Stimulated activated CD8-positive, alpha-beta memory T cell treated with anti-CD3 and anti-CD28 coated beads, Interleukin-4, amount 100 ng/mL, for 24 hours (primary cell): ENCODE results near the gene GPBAR1.

Experiments used
- DNase-seq: peaks from one replicate; pipeline ENCODE4 v3.0.0-alpha.2; 2020; ENCODE audit warnings: low read depth

Gene GPBAR1, protein sequence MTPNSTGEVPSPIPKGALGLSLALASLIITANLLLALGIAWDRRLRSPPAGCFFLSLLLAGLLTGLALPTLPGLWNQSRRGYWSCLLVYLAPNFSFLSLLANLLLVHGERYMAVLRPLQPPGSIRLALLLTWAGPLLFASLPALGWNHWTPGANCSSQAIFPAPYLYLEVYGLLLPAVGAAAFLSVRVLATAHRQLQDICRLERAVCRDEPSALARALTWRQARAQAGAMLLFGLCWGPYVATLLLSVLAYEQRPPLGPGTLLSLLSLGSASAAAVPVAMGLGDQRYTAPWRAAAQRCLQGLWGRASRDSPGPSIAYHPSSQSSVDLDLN

DNA sequence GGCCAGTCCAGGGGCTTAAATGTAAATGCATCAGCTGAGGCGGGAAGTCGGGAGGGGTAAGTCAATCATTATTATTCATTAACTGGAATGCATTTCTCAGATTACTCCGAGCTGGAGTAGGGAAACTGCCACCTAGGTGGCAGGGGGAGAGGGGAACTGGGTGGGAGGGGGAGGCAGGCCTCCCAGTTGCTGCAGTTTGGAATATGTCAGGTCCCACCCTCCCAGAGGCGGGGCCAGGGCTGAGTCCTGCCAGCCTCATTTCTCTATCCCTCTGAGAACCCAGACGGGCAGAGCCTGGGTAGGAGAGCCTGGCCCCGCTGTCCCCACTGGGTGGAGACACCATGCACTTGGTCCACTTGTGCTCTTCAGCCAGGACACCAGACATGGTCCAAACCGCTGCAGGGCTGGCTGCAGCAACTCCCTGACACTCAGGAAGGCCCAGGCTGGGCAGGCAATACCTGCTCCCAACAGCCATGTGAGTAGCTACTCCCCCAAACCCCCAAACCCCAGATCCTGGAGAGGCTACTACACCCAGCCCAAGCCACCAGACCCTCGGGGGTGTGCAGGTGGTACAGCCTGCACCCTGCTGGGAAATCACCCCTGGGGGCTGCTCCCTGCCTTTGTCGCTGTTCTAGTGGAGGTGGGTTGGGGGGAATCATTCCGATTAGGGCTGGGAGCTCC lies at the start of gene GPBAR1:
Gene GPBAR1, plus strand, starts transcription at position 274 of the 681 bp plus-strand sequence. CDS start 1,710 bp downstream, outside the sequence.
- DNase-seq: no peak

DNA sequence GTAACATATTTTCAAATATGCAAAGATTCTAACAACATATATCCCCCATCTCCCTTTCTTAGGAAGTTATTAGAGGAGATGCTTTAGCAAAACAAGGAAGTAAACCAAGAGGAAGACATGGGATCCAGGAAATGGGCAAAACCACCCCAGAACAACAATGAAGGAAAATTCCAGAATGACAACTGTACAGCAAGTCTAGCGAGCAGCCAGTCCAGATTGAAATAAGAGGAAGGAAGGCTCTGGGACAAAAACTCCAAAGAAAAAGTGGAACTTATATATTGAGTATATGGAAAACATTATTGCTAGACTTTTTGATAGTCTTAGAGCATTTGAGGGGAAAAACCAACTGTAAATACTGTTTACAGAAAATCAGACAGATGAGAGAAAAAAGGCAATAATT lies 46.7 kb upstream of the GPBAR1 start:
- no peak for DNase-seq

DNA sequence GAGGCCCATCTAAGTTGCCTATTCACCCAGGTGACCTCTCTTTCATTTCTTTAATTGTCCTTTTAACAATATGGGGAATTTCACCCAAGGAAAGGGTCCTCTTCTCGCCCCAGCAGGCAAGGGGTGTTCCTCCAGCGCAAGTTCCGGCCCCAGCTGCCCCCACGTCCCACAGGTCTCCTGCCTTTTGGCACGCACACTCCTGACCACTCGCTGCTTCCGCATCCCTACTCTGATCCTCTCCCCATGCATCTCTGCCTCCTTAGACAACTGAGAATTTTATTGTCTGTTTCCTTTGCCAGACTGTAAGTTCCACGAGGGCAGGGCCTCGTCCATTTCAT lies 44.5 kb upstream of the GPBAR1 start:
- DNase-seq: no peak

DNA sequence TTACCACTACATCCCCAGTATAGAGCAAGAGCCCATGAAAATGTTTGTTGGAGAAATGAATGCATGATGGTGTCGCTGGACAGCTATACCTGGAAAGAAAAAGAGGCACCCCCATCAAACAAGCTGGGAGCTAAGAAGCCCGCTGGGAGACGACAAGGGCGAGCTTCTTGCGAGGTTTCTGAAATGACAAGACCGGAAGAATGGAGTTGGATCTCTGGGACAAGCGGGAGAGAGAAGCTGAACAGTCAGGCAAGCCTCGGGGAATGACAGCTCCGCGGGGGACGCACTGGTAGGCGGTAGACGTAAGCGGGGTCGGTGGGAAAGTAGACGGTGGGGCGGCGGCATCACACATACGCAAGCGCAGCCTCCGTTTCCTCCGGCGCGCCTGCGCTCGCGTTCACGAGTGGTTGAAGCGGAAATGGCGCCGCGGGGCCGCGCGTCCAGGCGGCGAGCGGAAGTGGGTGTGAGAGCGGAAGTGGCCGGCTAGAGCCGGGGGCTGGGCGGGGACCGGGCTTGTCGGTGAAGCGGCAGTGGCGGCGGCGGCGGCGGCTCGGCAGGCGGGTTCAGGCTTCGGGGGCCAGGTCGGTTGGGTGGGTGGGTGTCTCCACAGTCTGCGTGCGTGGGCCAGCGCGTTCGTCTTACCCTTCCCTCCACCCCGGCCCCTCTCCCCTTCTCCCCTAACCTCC lies 44.0 kb upstream of the GPBAR1 start, which contains the start of gene ARPC2:
Gene ARPC2, plus strand, starts transcription at position 516 of the 686 bp plus-strand sequence. CDS start 282 bp downstream, outside the sequence.
- DNase-seq: peak; percentile 92

DNA sequence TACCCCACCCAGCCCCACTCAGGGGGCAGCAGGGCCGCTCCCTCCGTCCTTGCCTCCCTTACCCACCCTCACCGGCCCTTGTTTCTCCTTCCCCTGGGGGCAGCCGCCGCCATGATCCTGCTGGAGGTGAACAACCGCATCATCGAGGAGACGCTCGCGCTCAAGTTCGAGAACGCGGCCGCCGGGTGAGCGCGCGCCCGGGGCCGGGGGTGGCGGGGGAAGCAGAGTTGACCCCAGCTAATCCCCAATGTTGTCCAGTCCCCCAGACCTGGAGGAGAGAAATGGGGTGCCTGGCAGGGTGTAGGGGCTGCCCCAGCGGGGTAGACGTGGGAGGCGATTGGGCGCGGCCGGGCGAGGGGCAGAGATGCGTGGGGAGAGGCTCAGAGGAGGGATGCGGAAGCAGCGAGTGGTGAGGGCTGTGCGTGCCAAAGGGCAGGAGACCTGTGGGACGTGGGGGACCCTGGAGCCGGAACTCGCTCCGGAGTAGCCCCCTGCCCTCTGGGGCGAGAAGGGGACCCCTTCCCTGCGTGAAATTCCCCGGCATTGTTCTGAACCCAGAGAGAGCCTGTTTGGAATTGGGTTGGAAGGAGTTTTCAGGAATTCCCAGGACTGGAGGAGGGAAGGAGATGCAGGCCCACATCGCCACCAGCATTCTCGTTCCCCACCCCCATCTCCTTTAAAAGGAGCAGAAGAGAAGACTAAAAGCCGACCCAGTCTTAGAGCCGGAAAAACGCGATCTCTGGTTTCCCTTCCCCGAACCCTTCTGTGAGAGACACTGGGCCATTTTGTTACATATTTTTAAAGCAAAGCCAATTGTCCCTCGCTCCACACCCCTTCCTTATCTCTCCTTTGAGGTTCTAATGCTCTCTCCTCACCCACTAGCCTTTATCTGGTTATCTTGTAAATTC lies 43.2 kb upstream of the GPBAR1 start:
- DNase-seq: peak; percentile 64

DNA sequence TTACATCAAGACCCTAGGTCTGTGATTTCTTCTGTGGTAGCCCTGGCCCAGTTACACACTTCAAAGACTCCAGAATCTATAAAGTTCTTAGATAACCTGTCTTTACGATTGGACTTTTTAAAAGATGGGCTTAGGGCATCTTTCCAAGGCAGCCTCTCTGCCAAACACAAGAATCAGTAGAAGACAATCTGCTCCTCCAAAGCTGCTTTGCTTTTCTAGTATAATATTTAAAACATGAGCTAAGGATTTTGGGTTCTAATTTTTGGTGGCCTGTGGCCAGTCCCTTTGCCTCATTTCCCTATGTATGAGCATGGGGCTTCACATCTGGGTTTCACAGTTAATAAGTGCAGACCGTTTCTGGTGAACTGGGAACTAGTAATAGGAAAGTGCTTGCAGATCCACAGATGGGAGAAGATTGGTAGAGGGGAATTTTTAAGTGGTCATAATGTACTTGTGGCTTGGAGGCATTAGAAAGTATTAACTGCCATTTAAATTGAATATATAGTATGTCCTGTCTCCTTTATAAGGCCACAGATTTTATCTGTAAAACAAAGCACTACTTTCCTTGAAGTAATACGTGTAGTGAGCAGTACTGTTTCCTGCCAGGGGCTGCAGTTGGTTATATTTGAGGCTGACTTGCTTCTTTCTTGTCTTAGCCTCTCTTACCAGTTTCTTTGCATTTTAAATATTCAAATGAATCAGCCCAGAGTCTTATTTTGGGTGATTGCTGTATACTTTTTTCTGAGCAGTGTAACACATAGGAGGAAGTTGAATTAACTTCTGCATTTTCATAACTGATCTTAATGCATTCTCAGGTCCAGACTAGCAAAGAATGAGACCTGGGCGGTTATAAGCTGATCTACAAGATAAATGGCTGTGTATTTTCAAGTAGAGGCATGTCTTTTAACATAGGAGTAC lies 42.3 kb upstream of the GPBAR1 start:
- no peak for DNase-seq

DNA sequence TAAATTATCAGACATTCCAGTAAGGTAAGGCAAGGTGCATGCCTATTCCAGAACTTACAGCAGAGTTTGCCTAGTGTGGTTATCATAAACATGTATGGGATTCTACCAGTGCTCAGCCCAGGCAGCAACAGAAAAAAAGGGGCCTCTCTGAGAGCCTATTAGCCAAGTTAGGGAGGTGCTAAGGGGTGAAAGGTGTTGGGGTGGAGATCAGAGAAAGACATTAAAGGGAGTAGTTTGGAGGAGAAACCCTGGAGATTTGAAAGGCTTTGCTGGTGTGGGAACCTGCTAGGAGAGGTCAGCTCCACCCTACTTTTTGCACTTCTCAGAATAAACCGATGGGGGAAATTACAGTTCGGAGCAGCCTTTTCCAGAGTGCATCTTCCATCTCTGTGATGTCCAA lies 40.9 kb upstream of the GPBAR1 start:
- no peak for DNase-seq

DNA sequence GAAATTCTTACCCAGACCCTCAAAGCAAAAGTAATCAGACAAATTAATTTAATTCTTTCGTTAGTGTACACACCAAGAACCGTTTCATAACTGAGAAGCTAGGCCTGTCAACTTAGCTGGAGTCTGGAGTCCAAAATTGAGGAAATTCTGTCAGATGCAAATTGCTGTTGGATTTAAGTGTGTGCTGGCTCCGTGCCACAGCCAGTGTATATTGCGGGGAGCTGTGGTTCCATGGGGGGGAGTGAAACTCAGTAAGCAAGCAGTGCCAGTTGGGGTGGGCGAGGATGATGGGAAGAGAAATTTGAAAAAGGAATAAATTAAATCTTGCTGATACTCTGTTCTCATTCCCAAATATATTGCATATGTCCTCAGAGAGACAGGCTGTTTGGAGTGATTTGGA lies 39.8 kb upstream of the GPBAR1 start:
- DNase-seq: no peak

DNA sequence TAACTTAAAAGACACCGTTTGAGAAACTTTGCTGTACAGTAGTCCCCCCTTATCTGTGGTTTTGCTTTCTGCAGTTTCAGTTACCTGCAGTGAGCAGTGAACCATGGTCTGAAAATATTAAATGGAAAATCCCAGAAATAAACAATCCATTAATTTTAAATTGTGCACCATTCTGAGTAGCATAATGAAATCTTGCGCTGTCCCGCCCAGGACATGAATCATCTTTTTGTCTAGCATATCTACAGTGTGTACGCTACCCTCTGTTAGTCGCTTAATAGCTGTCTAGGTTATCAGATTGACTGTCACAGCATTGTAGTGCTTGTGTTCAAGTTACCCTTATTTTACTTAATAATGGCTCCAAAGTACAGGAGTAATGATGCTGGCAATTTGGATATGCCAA lies 37.8 kb upstream of the GPBAR1 start:
- no peak for DNase-seq

DNA sequence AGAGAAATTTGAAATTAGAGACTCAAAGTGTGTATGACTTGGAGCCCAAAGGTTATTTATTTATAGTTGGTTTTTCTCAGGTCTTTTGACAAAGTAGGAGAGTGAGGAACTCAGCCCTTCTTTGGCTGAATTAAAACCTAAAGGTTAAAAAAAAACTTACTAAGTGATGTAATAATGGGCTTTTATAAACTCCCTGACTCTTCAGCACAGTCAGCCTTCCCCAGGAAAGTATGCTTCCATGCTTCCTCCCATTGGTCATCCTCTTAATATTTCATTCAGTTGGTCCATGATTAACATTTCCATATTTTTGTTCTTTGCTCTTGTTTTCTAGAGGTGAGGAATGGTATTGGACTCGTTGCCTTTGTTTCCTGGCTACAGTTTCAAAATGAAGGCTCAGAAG lies 36.6 kb upstream of the GPBAR1 start:
- no peak for DNase-seq

DNA sequence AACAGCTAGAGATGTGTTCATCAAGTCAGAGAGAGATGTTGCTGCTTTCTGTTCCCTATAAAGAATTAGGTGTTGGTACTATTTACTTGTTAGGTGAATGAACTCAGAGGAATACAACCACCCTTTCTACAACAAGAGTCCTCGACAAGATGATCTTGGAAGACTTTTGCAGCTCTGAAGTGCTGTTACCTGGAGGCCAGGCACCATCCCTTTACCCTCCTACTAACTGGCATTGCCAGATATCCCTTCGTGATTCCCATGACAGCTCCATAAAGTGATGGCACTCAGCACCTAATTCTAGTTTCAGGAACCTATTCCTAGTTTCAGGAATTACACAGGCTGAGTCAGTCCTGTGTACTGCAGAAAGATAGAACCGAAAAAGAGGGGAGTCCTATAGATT lies 33.9 kb upstream of the GPBAR1 start:
- no peak for DNase-seq

DNA sequence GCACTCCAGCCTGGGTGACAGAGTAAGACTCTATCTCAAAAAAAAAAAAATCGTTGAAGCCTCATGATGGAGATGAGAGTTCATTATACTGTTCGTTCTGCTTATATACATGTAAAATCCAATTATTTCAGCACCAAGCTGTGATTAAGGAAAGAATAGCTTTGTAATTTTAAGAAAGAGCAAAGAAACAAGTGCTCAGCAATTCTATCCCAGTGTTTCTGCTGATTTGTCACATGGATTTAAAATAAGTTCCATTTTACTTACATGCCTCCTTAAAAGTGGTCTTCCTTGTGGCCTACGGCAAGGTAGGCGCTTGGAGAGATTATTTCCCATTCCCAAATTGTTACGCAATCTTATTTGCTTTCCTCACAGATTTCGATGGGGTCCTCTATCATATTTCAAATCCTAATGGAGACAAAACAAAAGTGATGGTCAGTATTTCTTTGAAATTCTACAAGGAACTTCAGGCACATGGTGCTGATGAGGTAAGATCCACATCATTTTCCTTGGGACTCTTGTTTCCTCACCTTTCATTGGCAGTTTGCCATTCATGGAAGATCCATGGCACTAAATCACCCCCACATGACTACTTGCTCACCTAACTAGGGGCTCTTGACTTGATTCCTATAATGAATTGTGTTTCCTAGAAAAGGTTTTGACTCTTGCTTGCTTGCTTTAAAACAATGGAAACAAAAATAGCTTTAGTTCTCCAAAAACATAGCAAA lies 32.3 kb upstream of the GPBAR1 start:
- no peak for DNase-seq

DNA sequence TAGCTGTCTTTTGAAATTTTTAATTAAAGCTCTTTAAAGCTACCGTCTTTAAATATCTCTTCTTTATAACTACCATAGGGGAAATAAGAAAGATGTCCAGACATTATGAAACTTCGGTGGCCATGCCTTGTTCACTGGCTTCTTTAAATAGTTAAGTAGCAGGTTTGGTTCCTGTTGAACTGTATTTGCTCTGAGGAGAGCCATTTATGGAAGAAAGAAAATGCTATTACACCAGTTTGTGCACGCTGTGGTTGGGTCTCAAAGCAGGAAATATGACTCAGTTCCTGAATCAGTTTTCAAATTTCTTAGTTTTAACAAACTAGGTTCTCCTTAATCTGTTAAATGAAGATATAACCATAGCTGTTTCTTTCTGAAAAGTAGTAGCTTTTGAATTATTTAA lies 31.6 kb upstream of the GPBAR1 start:
- DNase-seq: no peak

DNA sequence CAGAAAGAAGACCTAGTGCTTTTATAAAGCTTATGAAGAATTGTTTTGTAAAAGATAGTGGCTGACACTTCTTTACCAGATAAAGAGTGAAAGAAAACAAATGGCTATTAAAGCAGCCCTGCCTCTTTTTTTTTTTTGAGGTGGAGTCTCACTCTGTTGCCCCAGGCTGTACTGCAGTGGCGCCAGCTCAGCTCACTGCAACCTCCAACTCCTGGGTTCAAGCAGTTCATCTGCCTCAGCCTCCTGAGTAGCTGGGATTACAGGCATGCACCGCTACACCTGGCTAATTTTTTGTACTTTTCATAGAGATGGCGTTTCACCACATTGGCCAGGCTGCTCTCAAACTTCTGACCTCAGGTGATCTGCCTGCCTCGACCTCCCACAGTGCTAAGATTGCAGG lies 31.0 kb upstream of the GPBAR1 start:
- DNase-seq: no peak

DNA sequence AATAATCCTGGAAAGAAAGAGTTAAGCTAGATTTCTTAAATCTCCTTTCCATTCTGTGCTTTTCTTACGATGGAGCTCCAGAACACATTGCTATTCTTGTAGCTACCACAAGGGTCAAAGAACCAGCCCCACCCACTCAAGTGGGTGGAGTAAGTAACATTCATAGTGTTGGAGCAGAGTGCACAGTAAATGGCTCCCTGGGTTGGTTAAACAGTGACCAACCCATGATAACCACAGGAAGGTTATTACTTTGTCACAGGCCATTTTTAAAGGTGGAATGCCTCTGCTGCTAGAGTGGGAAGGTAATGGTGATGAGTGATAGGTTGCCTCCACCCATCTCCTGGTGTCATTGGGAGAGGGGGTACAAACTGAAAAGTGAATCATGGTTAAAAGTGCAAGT lies 29.9 kb upstream of the GPBAR1 start:
- no peak for DNase-seq

DNA sequence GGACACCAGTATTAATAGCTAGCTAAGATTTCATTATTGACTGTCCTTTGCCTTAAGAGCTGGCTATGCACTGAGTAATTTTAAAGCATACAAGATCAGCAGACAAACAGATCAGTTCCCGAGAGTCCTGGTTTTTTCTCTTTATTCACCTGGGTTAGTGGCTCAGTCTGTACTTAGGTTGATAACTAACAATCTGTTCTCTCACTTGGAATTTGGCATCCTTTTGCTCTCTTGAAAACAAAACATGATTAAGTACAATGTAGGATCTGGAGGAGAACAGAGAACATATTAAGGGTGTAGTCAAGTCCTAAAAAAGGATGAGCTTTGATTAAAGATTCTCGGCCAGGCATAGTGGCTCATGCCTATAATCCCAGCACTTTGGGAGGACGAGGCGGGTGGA lies 27.3 kb upstream of the GPBAR1 start:
- no peak for DNase-seq

DNA sequence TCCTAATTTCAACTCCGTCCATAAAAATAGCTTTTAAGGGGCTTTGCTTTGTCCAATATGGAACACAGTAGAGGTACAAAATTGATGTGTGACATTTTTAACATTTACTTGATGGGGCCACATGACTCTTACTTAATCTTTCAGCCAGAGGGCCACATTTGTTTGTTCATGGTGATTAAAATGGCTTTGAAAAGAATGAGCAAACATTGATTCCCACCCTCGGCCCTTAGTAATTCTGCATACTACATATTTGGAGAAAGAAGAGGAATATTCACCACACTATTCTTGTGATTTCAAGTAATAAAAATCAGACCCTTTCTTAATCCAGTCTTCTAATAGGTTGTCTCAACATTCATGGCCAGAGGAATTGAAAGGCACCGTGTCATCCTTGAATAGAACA lies 26.3 kb upstream of the GPBAR1 start:
- DNase-seq: no peak

DNA sequence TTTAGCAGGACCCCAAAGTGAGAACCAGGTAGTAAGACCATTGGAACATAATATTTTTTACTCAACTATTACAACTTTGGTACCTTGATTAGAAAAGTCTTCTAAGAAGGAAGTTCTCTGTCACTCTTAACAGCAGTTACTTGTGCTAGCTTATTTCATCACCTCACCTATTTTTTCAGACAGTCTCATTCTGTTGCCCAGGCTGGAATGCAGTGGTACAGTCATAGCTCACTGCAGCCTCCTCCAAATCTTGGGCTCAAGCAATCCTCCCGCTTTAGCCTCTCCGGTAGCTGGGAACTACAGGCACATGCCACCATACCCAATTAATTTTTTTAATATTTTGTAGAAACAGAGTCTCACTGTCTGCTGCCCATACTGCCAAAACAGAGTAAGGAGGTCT lies 25.8 kb upstream of the GPBAR1 start:
- no peak for DNase-seq

DNA sequence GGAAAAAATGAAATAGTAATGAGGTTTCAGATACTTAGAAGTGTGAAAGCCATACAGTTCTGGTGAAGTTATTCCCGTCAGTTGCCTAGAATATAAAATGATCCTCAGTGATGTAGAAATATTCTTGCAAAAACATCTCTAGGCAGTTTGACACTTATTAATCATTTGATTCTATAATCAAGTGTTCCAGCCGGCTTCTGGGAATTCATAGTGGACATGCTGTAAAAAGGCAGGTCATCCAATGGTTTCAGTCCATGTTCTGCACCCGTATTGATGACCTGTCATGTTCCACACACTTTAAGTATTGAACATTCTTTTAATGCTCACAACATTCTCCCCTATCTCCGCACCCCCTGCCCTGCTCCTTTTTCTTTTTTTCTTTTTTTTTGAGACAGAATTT lies 24.0 kb upstream of the GPBAR1 start:
- no peak for DNase-seq

DNA sequence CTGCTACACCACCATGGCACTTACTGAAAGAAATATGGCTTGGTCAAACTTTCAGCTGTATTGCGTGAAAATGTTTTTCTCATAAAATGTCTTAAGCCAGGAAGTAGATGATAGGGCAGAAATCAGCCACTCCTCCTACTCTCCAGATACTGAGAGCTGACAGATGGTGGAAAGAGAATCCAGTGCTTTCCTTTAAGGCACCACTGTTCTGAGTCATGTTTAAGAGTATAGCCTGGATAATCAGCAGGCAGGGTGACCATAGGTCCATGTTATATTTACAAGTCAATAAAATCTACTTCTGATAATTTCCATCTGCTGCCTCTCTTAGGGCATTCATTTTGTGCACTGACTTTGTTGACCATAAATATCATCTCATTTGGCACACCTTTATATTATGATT lies 21.9 kb upstream of the GPBAR1 start:
- DNase-seq: no peak
